ENCODE measurements around the gene LTBP2. TPM values are rescaled to one million over a fixed set of nuclear protein-coding genes. Genes with fewer than 3 reads are reported as not detected.

The LTBP2 gene
- total RNA-seq, 1 experiment from 2014 or later, result 1.5 TPM

DNA sequence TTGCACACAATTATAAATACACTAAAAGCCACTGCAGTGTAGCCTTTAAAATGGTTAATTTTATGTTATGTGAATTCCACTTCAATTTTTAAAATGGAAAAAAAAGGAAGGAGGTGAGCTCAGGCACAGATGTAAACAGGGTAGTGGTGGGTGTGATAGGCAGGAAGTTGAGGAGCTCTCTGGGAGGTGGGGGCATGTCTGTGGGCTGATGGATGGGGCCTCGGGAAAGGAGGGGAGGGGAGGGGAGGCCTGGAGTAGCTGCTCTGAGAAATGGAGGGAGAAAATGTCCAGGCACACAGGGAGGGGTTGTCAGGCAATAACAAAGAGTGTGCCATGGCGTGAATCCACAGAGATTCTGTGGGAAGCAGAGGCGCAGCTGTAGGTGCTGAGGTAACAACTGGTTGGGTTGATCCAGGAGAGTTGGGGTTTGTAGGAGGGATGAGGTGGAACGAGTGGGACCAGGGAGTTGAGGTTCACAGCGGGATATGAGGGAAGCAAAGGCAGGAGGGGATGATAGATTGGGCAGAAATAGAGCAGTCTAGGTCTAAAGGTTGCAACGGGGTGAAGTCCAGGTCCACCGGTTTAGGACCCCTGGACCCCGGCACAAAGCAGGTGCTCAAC lies 57.2 kb downstream of the LTBP2 start:
- intact Hi-C loops (cut with micrococcal nuclease), result no loop called here
- TF ChIP-seq RAD21 (IDR thresholded peaks at IDR 0.05; ENCODE audit: low read depth) (no peak), ATF3 (IDR thresholded peaks at IDR 0.05) (no peak), CTCF (IDR thresholded peaks at IDR 0.05 in 2 of 3, conservative IDR thresholded peaks at IDR 0.05 in 1 of 3; ENCODE audit: borderline replicate concordance in 1 of 3, insufficient read depth in 1 of 3, low read depth in 2 of 3, low read length in 2 of 3) (no peak), ZFX (IDR thresholded peaks at IDR 0.05) (no peak), SIN3A (IDR thresholded peaks at IDR 0.05; ENCODE audit: low read depth) (no peak), FOSL1 (IDR thresholded peaks at IDR 0.05; ENCODE audit: low read depth) (no peak), EZH2phosphoT487 (IDR thresholded peaks at IDR 0.05; ENCODE audit: borderline replicate concordance) (no peak), ZNF274 (IDR thresholded peaks at IDR 0.05; ENCODE audit: low read depth, low read length) (no peak), CBX3 (IDR thresholded peaks at IDR 0.05; ENCODE audit: low read depth) (no peak), SP1 (IDR thresholded peaks at IDR 0.05; ENCODE audit: low read depth) (no peak)
- TF ChIP-seq, protein P1, sequence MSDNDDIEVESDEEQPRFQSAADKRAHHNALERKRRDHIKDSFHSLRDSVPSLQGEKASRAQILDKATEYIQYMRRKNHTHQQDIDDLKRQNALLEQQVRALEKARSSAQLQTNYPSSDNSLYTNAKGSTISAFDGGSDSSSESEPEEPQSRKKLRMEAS (IDR thresholded peaks at IDR 0.05), result no peak
- TF ChIP-seq, protein P2, sequence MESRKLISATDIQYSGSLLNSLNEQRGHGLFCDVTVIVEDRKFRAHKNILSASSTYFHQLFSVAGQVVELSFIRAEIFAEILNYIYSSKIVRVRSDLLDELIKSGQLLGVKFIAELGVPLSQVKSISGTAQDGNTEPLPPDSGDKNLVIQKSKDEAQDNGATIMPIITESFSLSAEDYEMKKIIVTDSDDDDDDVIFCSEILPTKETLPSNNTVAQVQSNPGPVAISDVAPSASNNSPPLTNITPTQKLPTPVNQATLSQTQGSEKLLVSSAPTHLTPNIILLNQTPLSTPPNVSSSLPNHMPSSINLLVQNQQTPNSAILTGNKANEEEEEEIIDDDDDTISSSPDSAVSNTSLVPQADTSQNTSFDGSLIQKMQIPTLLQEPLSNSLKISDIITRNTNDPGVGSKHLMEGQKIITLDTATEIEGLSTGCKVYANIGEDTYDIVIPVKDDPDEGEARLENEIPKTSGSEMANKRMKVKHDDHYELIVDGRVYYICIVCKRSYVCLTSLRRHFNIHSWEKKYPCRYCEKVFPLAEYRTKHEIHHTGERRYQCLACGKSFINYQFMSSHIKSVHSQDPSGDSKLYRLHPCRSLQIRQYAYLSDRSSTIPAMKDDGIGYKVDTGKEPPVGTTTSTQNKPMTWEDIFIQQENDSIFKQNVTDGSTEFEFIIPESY (IDR thresholded peaks at IDR 0.05; ENCODE audit: extremely low read depth, insufficient replicate concordance, low read length), result no peak
- Histone ChIP-seq H3K4me2 (ENCODE audit: low read length) (no peak overlapping the region), H3K9ac (ENCODE audit: low read length) (no peak overlapping the region), H3K4me1 (ENCODE audit: control insufficient read depth in 1 of 2, insufficient read depth in 2 of 2, low read length in 2 of 2) (no peaks in the 10 kb centered on the region), H3K27me3 (ENCODE audit: insufficient read depth, low read length) (no peaks in the 10 kb centered on the region), H3K36me3 (ENCODE audit: control insufficient read depth in 1 of 2, insufficient read depth in 2 of 2, low read length in 2 of 2) (no peaks in the 10 kb centered on the region), H3K9me3 (ENCODE audit: control insufficient read depth in 1 of 2, insufficient read depth in 1 of 2, low read depth in 1 of 2, low read length in 2 of 2) (no peaks in the 10 kb centered on the region), H3K79me2 (ENCODE audit: insufficient read depth, low read length) (no peaks in the 10 kb centered on the region), H3K4me3 (replicated peaks in 1 of 2; ENCODE audit: low read depth in 1 of 2, low read length in 2 of 2) (no peak overlapping the region), H3K27ac (ENCODE audit: low read depth, low read length) (no peak overlapping the region), H3K9me2 (ENCODE audit: insufficient read depth) (no peaks in the 10 kb centered on the region), H2AFZ (ENCODE audit: low read depth, low read length, poor library complexity, severe bottlenecking) (no peak overlapping the region), H4K20me1 (ENCODE audit: insufficient read depth) (no peaks in the 10 kb centered on the region)
- DNase-seq (ENCODE audit: low read depth, low spot score) (no peak), ATAC-seq (no peak)
- POLR2A ChIA-PET, result no interaction called here
- CTCF ChIA-PET, result no interaction called here
- BruUV-seq (replicated peaks), result no TSS peak
- RAD21 ChIA-PET (ENCODE audit: low non-redundant PET in 1 of 2, low total read pairs in 2 of 2, uncharacterized antibody in 2 of 2, unreplicated experiment in 2 of 2), result no interaction called here
